ENCODE data around the gene HSF4. TPM values are rescaled to one million over a fixed set of nuclear protein-coding genes. Genes with fewer than 3 reads are reported as not detected.

HSF4 gene
- total RNA-seq, 1 experiment from 2014 or later: 13.9 TPM

DNA sequence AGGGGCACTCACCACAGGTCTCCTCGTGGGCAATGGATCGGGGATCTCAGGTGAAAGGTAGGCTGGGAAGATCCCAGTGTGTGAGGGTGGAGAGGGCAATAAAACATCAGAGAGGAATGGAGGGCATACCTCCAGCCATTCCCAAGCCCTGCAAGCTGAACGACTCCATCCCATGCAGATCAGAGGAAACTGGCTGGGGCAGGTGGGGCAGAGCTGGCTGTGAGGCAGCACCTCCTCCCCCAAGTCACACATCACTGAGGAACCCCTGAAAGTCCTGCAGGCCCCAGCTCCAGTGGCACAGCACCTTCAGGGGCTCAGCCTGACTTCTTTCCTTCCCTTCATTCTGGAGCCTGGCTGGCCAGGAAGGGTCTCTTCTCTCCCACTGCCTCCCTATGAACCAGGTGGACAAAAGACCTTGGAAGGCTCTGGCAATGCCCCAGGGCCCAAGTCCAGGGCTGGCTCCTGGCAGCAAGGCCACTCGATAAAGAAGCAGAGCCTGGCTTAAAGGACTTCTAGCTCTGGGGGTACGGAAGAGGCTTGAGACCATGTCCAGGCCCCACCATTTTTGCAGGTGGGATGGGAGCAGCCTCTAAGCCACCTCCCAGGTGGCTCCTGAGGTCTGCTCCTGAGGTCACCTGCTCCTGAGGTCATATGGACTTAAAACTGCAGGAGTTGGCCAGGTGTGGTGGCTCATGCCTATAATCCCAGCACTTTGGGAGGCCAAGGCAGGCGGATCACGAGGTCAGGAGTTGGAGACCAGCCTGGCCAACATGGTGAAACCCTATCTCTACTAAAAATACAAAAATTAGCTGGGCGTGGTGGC, 48.9 kb downstream of the HSF4 start:
- Histone ChIP-seq H3K9me3 (ENCODE audit: low read depth, low read length, poor library complexity, severe bottlenecking) (no peaks in the 10 kb centered on the region), H3K4me3 (ENCODE audit: low read depth, low read length, poor library complexity, severe bottlenecking) (no peak overlapping the region), H3K27ac (ENCODE audit: low read depth, low read length, poor library complexity, severe bottlenecking) (no peak overlapping the region), H3K27me3 (replicated peaks; ENCODE audit: insufficient read depth, low read depth, low read length, poor library complexity) (no peaks in the 10 kb centered on the region), H3K36me3 (ENCODE audit: insufficient read depth, low read length, poor library complexity, severe bottlenecking) (no peaks in the 10 kb centered on the region), H3K4me1 (ENCODE audit: insufficient read depth, low read length, poor library complexity, severe bottlenecking) (no peaks in the 10 kb centered on the region)
- ChIA-PET POLR2A (ENCODE audit: low non-redundant PET) (no interaction called here), CTCF (no interaction called here)
- DNase-seq (ENCODE audit: low spot score): no peak
- no peak for TF ChIP-seq EZH2 (IDR thresholded peaks at IDR 0.05; ENCODE audit: borderline replicate concordance, low read depth, low read length, poor library complexity, severe bottlenecking)
- TF ChIP-seq, protein P1, sequence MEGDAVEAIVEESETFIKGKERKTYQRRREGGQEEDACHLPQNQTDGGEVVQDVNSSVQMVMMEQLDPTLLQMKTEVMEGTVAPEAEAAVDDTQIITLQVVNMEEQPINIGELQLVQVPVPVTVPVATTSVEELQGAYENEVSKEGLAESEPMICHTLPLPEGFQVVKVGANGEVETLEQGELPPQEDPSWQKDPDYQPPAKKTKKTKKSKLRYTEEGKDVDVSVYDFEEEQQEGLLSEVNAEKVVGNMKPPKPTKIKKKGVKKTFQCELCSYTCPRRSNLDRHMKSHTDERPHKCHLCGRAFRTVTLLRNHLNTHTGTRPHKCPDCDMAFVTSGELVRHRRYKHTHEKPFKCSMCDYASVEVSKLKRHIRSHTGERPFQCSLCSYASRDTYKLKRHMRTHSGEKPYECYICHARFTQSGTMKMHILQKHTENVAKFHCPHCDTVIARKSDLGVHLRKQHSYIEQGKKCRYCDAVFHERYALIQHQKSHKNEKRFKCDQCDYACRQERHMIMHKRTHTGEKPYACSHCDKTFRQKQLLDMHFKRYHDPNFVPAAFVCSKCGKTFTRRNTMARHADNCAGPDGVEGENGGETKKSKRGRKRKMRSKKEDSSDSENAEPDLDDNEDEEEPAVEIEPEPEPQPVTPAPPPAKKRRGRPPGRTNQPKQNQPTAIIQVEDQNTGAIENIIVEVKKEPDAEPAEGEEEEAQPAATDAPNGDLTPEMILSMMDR (conservative IDR thresholded peaks at IDR 0.05; ENCODE audit: low read depth, low read length): no peak
- no TSS peak for BruUV-seq (replicated peaks)
- intact Hi-C loops (cut with micrococcal nuclease; ENCODE audit: unreplicated experiment): no loop called here

DNA sequence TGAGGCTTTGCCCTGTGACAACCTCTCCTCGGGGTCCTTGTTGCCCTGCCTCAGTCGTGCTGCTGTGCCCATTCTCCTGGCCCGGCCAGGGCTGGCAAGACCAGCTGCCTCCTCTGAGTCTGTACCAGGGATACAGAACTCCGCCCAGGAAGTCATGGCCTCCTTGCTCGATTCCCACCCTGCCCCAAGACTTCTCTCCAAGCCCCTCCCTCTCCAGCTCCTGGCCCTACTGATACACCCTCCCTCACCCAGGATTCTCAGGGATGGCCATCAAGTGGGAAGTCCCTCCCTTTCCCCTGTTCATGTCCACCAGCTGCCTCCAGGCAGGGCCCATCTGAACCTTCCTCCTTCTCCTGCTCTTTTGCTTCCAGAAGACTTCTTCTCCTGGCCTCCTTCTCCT, 51.2 kb downstream of the HSF4 start:
- no peak overlapping the region for H3K4me3 ChIP-seq (ENCODE audit: low read depth, low read length, poor library complexity, severe bottlenecking)
- CTCF ChIA-PET: interaction anchor here (0.6 kb wide), 1 partner anchor 285 kb away, joined by 4 read pairs; no protein-coding TSS in a partner anchor
- no peaks in the 10 kb centered on the region for H3K9me3 ChIP-seq (ENCODE audit: low read depth, low read length, poor library complexity, severe bottlenecking)
- no peaks in the 10 kb centered on the region for H3K27me3 ChIP-seq (replicated peaks; ENCODE audit: insufficient read depth, low read depth, low read length, poor library complexity)
- TF ChIP-seq EZH2 (IDR thresholded peaks at IDR 0.05; ENCODE audit: borderline replicate concordance, low read depth, low read length, poor library complexity, severe bottlenecking): no peak
- TF ChIP-seq, protein P1 (conservative IDR thresholded peaks at IDR 0.05; ENCODE audit: low read depth, low read length): no peak
- intact Hi-C loops (cut with micrococcal nuclease; ENCODE audit: unreplicated experiment): no loop called here
- no peaks in the 10 kb centered on the region for H3K36me3 ChIP-seq (ENCODE audit: insufficient read depth, low read length, poor library complexity, severe bottlenecking)
- no peaks in the 10 kb centered on the region for H3K4me1 ChIP-seq (ENCODE audit: insufficient read depth, low read length, poor library complexity, severe bottlenecking)
- BruUV-seq (replicated peaks): no TSS peak
- DNase-seq (ENCODE audit: low spot score): no peak
- no peak overlapping the region for H3K27ac ChIP-seq (ENCODE audit: low read depth, low read length, poor library complexity, severe bottlenecking)
- POLR2A ChIA-PET (ENCODE audit: low non-redundant PET): no interaction called here

DNA sequence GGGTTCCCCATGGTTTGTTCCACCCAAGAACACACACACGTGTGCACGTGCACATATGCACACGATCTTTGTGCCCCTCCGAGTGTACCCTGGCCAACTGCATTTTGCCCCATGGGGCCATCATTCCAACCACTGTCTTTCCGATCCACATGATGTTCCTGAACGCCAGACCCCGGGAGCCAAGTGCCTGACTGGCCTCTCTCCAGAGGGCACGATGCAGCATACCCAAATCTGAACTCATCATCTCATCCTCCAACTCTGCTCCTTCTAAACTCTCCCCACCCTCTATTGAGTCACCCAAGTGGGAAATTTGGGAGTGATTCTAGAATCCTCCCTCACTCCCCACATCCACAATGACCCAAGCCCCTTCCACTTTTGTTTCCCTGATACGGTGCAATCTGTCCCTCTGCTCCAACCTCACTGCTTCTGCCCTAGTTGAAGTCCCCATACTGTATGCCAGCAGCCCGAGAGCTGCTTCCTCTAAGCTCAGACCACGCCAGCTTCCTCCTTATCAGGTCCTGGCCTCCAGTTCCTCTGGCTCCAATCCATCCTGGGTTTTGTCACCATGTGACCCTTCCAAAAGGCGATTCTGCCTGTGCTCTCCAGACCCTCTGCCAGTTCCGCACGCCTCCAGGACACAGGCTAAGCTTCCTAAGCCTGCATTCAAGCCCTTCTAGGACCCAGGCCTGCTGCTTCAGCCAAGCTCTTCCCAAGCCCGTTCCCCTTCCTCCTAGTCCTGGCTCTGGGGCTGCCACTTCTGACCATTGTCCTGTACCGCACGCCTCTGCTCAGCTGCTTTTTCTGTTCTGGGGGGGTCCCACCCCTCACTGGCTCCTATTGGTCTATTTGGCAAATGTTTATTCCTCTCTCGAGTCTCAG, 52.3 kb downstream of the HSF4 start:
- BruUV-seq (replicated peaks): no TSS peak
- no peaks in the 10 kb centered on the region for H3K27me3 ChIP-seq (replicated peaks; ENCODE audit: insufficient read depth, low read depth, low read length, poor library complexity)
- DNase-seq (ENCODE audit: low spot score): no peak
- intact Hi-C loops (cut with micrococcal nuclease; ENCODE audit: unreplicated experiment): no loop called here
- no peak overlapping the region for H3K4me3 ChIP-seq (ENCODE audit: low read depth, low read length, poor library complexity, severe bottlenecking)
- POLR2A ChIA-PET (ENCODE audit: low non-redundant PET): no interaction called here
- H3K9me3 ChIP-seq (ENCODE audit: low read depth, low read length, poor library complexity, severe bottlenecking): no peaks in the 10 kb centered on the region
- CTCF ChIA-PET: no interaction called here
- TF ChIP-seq, protein P1 (conservative IDR thresholded peaks at IDR 0.05; ENCODE audit: low read depth, low read length): no peak
- TF ChIP-seq EZH2 (IDR thresholded peaks at IDR 0.05; ENCODE audit: borderline replicate concordance, low read depth, low read length, poor library complexity, severe bottlenecking): no peak
- no peaks in the 10 kb centered on the region for H3K36me3 ChIP-seq (ENCODE audit: insufficient read depth, low read length, poor library complexity, severe bottlenecking)
- no peaks in the 10 kb centered on the region for H3K4me1 ChIP-seq (ENCODE audit: insufficient read depth, low read length, poor library complexity, severe bottlenecking)
- no peak overlapping the region for H3K27ac ChIP-seq (ENCODE audit: low read depth, low read length, poor library complexity, severe bottlenecking)

Small RNA genes within 50 kb of the gene (microRNA-seq; reads per million reads assigned to microRNA genes)
- 85.8 reads per million, percentile 62 among the genes with 10 or more reads in this experiment for gene MIR328

Other genes starting within 250 kb of the HSF4 start
- gene CDH16, start 245.9 kb upstream of the HSF4 start, total RNA-seq (2021): not detected in 2 replicates
- 0.19 and 0.28 TPM in 2 replicates for gene RRAD, start 239.2 kb upstream of the HSF4 start, total RNA-seq (2021)
- gene CIAO2B, start 230.3 kb upstream of the HSF4 start, total RNA-seq (2021): 97.4 and 108 TPM in 2 replicates
- 37.6 and 39.8 TPM in 2 replicates for gene CES2, start 229.2 kb upstream of the HSF4 start, total RNA-seq (2021)
- gene CES3, start 203.5 kb upstream of the HSF4 start, total RNA-seq (2021): 3.0 and 3.9 TPM in 2 replicates
- gene CES4A, start 176.2 kb upstream of the HSF4 start, total RNA-seq (2021): 0.15 TPM in 1 of 2 replicates, not detected in the other
- 173 and 185 TPM in 2 replicates for gene CBFB, start 135.6 kb upstream of the HSF4 start, total RNA-seq (2021)
- 23.2 and 23.5 TPM in 2 replicates for gene PHAF1, start 54.8 kb upstream of the HSF4 start, total RNA-seq (2021)
- gene B3GNT9, start 13.7 kb upstream of the HSF4 start, total RNA-seq (2021): 11.5 and 13.8 TPM in 2 replicates
- gene TRADD, start 4.8 kb upstream of the HSF4 start, total RNA-seq (2021): 7.7 and 10.8 TPM in 2 replicates
- 8.3 and 13.8 TPM in 2 replicates for gene FBXL8, start 4.8 kb upstream of the HSF4 start, total RNA-seq (2021)
- gene NOL3, start 5.8 kb downstream of the HSF4 start, total RNA-seq (2021): 15.3 and 16.4 TPM in 2 replicates
- 33.9 and 36.8 TPM in 2 replicates for gene MATCAP1, start 19.2 kb downstream of the HSF4 start, total RNA-seq (2021)
- gene EXOC3L1, start 25.4 kb downstream of the HSF4 start, total RNA-seq (2021): 0.32 and 0.42 TPM in 2 replicates
- 77.4 and 96.0 TPM in 2 replicates for gene E2F4, start 27.4 kb downstream of the HSF4 start, total RNA-seq (2021)
- gene ELMO3, start 34.4 kb downstream of the HSF4 start, total RNA-seq (2021): 3.3 and 4.7 TPM in 2 replicates
- gene TMEM208, start 62.4 kb downstream of the HSF4 start, total RNA-seq (2021): 30.4 and 38.2 TPM in 2 replicates
- 94.9 and 96.4 TPM in 2 replicates for gene FHOD1, start 82.7 kb downstream of the HSF4 start, total RNA-seq (2021)
- 2.4 and 3.6 TPM in 2 replicates for gene SLC9A5, start 84.2 kb downstream of the HSF4 start, total RNA-seq (2021)
- gene PLEKHG4, start 114.8 kb downstream of the HSF4 start, total RNA-seq (2021): 5.8 and 8.9 TPM in 2 replicates
- 0.32 TPM in 1 of 2 replicates, not detected in the other for gene KCTD19, start 162.0 kb downstream of the HSF4 start, total RNA-seq (2021)
- gene LRRC36, start 162.1 kb downstream of the HSF4 start, total RNA-seq (2021): not detected in 2 replicates
- gene TPPP3, start 228.8 kb downstream of the HSF4 start, total RNA-seq (2021): 0.28 and 0.31 TPM in 2 replicates

All from A673 (cell line).